WTC11 (cell line): Measurements from ENCODE around the gene RPS24. TPM values are rescaled to one million over a fixed set of nuclear protein-coding genes. Genes with fewer than 3 reads are reported as not detected.
A peak's percentile ranks its signal among the peaks of the same experiment; 100 is the strongest.

Source experiments
- ATAC-seq: fragments of 200-7000 bp; cut with Tn5 transposase; 2 replicates; pipeline ENCODE4 v1.10.0; 2021; ENCODE audit warnings: mild to moderate bottlenecking, moderate library complexity
- CTCF ChIA-PET: fragments of 300-600 bp; sonication (Branson Sonifier 250); formaldehyde crosslinking; loops from one replicate; lab custom pipeline; 2021; ENCODE audit warnings: antibody characterized with exemption; lab: Charles Lee
- POLR2A ChIA-PET: fragments of 350-600 bp; sonication (Branson Sonifier 250); formaldehyde crosslinking; loops from one replicate; lab custom pipeline; 2021; ENCODE audit warnings: antibody characterized with exemption; lab: Charles Lee
- DNase-seq: peaks from one replicate; pipeline ENCODE4 v3.0.0; 2021; ENCODE audit warnings: low spot score
- H3K27ac Mint-ChIP-seq: 2 replicates; pipeline ENCODE4 v1.8.0; 2021; ENCODE audit warnings: mixed read lengths
- H3K27me3 Mint-ChIP-seq: 2 replicates; pipeline ENCODE4 v1.8.0; 2021; ENCODE audit warnings: low read depth, mild to moderate bottlenecking, moderate library complexity, mixed read lengths
- H3K36me3 Mint-ChIP-seq: 2 replicates; pipeline ENCODE4 v1.8.0; 2021; ENCODE audit warnings: mixed read lengths
- H3K4me1 Mint-ChIP-seq: 2 replicates; pipeline ENCODE4 v1.8.0; 2022; ENCODE audit warnings: mixed read lengths
- H3K4me3 Mint-ChIP-seq: 2 replicates; pipeline ENCODE4 v1.8.0; 2021; ENCODE audit warnings: mild to moderate bottlenecking, moderate library complexity, mixed read lengths
- H3K9me3 Mint-ChIP-seq: 2 replicates; pipeline ENCODE4 v1.8.0; 2021; ENCODE audit warnings: mixed read lengths
- AFF4 ChIP-seq: sonication (generic); formaldehyde crosslinking; IDR thresholded peaks from 2 replicates; pipeline ENCODE4 v1.8.1; 2023; ENCODE audit warnings: mild to moderate bottlenecking, missing genetic modification reagents, borderline replicate concordance
- GABPB1 ChIP-seq: sonication (generic); formaldehyde crosslinking; IDR thresholded peaks from 2 replicates; pipeline ENCODE4 v1.8.1; 2023; ENCODE audit warnings: mild to moderate bottlenecking, missing genetic modification reagents
- HMGA2 ChIP-seq: fragments of 250-450 bp; sonication (Bioruptor Pico); IDR thresholded peaks from 2 replicates; pipeline ENCODE4 v1.4.0; 2021; ENCODE audit warnings: mild to moderate bottlenecking, moderate library complexity
- NFYB ChIP-seq: sonication (generic); formaldehyde crosslinking; conservative IDR thresholded peaks from 2 replicates; pipeline ENCODE4 v1.8.0; 2022; ENCODE audit warnings: low read depth, missing genetic modification reagents
- TEAD4 ChIP-seq: sonication (generic); formaldehyde crosslinking; IDR thresholded peaks from 2 replicates; pipeline ENCODE4 v1.8.0; 2022; ENCODE audit warnings: mild to moderate bottlenecking, missing genetic modification reagents
- ZBTB43 ChIP-seq: sonication (generic); formaldehyde crosslinking; IDR thresholded peaks from 2 replicates; pipeline ENCODE4 v1.8.1; 2023; ENCODE audit warnings: mild to moderate bottlenecking, missing genetic modification reagents
- ZNF121 ChIP-seq: sonication (generic); formaldehyde crosslinking; IDR thresholded peaks from 2 replicates; pipeline ENCODE4 v1.8.0; 2023; ENCODE audit warnings: missing genetic modification reagents
- ZNF219 ChIP-seq: sonication (generic); formaldehyde crosslinking; IDR thresholded peaks from 2 replicates; pipeline ENCODE4 v1.8.0; 2023; ENCODE audit warnings: missing genetic modification reagents, mild to moderate bottlenecking, borderline replicate concordance
- ZNF423 ChIP-seq: fragments of 250-450 bp; sonication (Bioruptor Pico); IDR thresholded peaks from 2 replicates; pipeline ENCODE4 v2.1.2; 2022; ENCODE audit warnings: mild to moderate bottlenecking, moderate library complexity
- total RNA-seq: library from RNA; stranded (reverse); gene quantifications from 3 replicates; pipeline ENCODE4 v1.2.3, GENCODE V29; 2021
- TF ChIP-seq, protein P1 (sequence below): fragments of 250-450 bp; sonication (Bioruptor Pico); IDR thresholded peaks from 2 replicates; pipeline ENCODE4 v1.9.0; 2021; ENCODE audit warnings: mild to moderate bottlenecking
- TF ChIP-seq, protein P2 (sequence below): sonication (generic); formaldehyde crosslinking; IDR thresholded peaks from 2 replicates; pipeline ENCODE4 v1.8.1; 2023; ENCODE audit warnings: mild to moderate bottlenecking, missing genetic modification reagents
- TF ChIP-seq, protein P3 (sequence below): sonication (generic); formaldehyde crosslinking; IDR thresholded peaks from 2 replicates; pipeline ENCODE4 v1.8.0; 2022; ENCODE audit warnings: mild to moderate bottlenecking, missing genetic modification reagents

The RPS24 gene
- total RNA-seq, 1 experiment from 2014 or later, result 1,819 TPM

- TF ChIP-seq, protein P1, sequence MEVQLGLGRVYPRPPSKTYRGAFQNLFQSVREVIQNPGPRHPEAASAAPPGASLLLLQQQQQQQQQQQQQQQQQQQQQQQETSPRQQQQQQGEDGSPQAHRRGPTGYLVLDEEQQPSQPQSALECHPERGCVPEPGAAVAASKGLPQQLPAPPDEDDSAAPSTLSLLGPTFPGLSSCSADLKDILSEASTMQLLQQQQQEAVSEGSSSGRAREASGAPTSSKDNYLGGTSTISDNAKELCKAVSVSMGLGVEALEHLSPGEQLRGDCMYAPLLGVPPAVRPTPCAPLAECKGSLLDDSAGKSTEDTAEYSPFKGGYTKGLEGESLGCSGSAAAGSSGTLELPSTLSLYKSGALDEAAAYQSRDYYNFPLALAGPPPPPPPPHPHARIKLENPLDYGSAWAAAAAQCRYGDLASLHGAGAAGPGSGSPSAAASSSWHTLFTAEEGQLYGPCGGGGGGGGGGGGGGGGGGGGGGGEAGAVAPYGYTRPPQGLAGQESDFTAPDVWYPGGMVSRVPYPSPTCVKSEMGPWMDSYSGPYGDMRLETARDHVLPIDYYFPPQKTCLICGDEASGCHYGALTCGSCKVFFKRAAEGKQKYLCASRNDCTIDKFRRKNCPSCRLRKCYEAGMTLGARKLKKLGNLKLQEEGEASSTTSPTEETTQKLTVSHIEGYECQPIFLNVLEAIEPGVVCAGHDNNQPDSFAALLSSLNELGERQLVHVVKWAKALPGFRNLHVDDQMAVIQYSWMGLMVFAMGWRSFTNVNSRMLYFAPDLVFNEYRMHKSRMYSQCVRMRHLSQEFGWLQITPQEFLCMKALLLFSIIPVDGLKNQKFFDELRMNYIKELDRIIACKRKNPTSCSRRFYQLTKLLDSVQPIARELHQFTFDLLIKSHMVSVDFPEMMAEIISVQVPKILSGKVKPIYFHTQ (CRISPR knock-in tag), result no peak
- no peak for TF ChIP-seq TEAD4
Observed at GRCh38 chr10:78019264-78019663, 14.4 kb upstream of the RPS24 start (continued).

GRCh38 chr10:78021201-78021600 lies 12.5 kb upstream of the RPS24 start:
- H3K27ac Mint-ChIP-seq, result no peak overlapping the region
- no peak overlapping the region for H3K4me3 Mint-ChIP-seq
- no peak for DNase-seq
- peaks cover 75% of the 10 kb centered on the region for H3K36me3 Mint-ChIP-seq
- ATAC-seq, result no peak
- TF ChIP-seq ZNF219 (CRISPR knock-in tag) (no peak), NFYB (CRISPR knock-in tag) (no peak)
- TF ChIP-seq, protein P1 (CRISPR knock-in tag), result no peak
- TF ChIP-seq, protein P2, sequence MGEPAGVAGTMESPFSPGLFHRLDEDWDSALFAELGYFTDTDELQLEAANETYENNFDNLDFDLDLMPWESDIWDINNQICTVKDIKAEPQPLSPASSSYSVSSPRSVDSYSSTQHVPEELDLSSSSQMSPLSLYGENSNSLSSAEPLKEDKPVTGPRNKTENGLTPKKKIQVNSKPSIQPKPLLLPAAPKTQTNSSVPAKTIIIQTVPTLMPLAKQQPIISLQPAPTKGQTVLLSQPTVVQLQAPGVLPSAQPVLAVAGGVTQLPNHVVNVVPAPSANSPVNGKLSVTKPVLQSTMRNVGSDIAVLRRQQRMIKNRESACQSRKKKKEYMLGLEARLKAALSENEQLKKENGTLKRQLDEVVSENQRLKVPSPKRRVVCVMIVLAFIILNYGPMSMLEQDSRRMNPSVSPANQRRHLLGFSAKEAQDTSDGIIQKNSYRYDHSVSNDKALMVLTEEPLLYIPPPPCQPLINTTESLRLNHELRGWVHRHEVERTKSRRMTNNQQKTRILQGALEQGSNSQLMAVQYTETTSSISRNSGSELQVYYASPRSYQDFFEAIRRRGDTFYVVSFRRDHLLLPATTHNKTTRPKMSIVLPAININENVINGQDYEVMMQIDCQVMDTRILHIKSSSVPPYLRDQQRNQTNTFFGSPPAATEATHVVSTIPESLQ (CRISPR knock-in tag), result no peak
- H3K27me3 Mint-ChIP-seq, result no peaks in the 10 kb centered on the region
- ChIA-PET POLR2A (no interaction called here), CTCF (no interaction called here)
- no peaks in the 10 kb centered on the region for H3K4me1 Mint-ChIP-seq
- no peaks in the 10 kb centered on the region for H3K9me3 Mint-ChIP-seq

DNA sequence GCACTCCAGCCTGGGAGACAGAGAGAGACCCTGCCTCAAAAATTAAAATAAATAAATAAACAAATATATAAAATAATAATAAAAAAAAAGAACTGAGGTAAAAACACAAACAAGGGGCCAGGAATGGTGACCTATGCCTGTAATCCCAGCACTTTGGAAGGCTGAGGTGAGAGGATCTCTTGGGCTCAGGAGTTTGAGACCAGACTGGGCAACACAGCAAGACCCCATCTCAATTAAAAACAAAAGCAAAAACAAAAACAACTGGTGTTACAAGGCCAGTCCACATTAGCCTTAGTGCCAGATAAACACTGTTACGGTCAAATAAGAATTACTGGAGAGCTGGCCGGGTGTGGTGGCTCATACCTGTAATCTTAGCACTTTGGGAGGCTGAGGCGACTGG lies 9.9 kb upstream of the RPS24 start:
- DNase-seq, result no peak
- Mint-ChIP-seq H3K27ac (no peak overlapping the region), H3K4me3 (no peak overlapping the region), H3K36me3 (peaks cover 71% of the 10 kb centered on the region), H3K27me3 (no peaks in the 10 kb centered on the region), H3K4me1 (peaks cover 7% of the 10 kb centered on the region), H3K9me3 (no peaks in the 10 kb centered on the region)
- ChIA-PET CTCF (no interaction called here), POLR2A (no interaction called here)
- TF ChIP-seq GABPB1 (CRISPR knock-in tag) (no peak), ZNF121 (CRISPR knock-in tag) (peak; percentile 54), AFF4 (CRISPR knock-in tag) (no peak), ZBTB43 (CRISPR knock-in tag) (no peak), HMGA2 (peak; percentile 37; the same call in 1 of the 2 replicates), ZNF423 (CRISPR knock-in tag) (no peak)
- TF ChIP-seq, protein P3, sequence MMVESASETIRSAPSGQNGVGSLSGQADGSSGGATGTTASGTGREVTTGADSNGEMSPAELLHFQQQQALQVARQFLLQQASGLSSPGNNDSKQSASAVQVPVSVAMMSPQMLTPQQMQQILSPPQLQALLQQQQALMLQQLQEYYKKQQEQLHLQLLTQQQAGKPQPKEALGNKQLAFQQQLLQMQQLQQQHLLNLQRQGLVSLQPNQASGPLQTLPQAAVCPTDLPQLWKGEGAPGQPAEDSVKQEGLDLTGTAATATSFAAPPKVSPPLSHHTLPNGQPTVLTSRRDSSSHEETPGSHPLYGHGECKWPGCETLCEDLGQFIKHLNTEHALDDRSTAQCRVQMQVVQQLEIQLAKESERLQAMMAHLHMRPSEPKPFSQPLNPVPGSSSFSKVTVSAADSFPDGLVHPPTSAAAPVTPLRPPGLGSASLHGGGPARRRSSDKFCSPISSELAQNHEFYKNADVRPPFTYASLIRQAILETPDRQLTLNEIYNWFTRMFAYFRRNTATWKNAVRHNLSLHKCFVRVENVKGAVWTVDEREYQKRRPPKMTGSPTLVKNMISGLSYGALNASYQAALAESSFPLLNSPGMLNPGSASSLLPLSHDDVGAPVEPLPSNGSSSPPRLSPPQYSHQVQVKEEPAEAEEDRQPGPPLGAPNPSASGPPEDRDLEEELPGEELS (CRISPR knock-in tag), result no peak
- ATAC-seq, result no peak
